ENCODE results near the gene RNF39. TPM values are rescaled to one million over a fixed set of nuclear protein-coding genes. Genes with fewer than 3 reads are reported as not detected.

RNF39 gene
- total and polyA plus RNA-seq, 10 of the 15 experiments (the other 5 are each of a cell fraction or from before 2014, with no cell fraction given), result 0.04 to 0.11 TPM; not detected in 8

- TF ChIP-seq, protein P1, sequence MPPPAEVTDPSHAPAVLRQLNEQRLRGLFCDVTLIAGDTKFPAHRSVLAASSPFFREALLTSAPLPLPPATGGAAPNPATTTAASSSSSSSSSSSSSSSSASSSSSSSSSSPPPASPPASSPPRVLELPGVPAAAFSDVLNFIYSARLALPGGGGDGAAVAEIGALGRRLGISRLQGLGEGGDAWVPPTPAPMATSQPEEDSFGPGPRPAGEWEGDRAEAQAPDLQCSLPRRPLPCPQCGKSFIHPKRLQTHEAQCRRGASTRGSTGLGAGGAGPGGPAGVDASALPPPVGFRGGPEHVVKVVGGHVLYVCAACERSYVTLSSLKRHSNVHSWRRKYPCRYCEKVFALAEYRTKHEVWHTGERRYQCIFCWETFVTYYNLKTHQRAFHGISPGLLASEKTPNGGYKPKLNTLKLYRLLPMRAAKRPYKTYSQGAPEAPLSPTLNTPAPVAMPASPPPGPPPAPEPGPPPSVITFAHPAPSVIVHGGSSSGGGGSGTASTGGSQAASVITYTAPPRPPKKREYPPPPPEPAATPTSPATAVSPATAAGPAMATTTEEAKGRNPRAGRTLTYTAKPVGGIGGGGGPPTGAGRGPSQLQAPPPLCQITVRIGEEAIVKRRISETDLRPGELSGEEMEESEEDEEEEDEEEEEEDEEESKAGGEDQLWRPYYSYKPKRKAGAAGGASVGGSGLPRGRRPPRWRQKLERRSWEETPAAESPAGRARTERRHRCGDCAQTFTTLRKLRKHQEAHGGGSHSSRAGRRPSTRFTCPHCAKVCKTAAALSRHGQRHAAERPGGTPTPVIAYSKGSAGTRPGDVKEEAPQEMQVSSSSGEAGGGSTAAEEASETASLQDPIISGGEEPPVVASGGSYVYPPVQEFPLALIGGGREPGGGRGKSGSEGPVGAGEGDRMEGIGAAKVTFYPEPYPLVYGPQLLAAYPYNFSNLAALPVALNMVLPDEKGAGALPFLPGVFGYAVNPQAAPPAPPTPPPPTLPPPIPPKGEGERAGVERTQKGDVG (CRISPR knock-in tag; IDR thresholded peaks at IDR 0.05), result no peak
- TF ChIP-seq, protein P2, sequence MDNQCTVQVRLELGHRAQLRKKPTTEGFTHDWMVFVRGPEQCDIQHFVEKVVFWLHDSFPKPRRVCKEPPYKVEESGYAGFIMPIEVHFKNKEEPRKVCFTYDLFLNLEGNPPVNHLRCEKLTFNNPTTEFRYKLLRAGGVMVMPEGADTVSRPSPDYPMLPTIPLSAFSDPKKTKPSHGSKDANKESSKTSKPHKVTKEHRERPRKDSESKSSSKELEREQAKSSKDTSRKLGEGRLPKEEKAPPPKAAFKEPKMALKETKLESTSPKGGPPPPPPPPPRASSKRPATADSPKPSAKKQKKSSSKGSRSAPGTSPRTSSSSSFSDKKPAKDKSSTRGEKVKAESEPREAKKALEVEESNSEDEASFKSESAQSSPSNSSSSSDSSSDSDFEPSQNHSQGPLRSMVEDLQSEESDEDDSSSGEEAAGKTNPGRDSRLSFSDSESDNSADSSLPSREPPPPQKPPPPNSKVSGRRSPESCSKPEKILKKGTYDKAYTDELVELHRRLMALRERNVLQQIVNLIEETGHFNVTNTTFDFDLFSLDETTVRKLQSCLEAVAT (IDR thresholded peaks at IDR 0.05), result 0 out of 2 replicates have a peak, but pooled peaks have one; percentile 30
- TF ChIP-seq IRF3 (IDR thresholded peaks at IDR 0.05) (no peak), ZBTB40 (IDR thresholded peaks at IDR 0.05; ENCODE audit: borderline replicate concordance) (peak; percentile 44; the same call in 1 of the 2 replicates), CEBPB (IDR thresholded peaks at IDR 0.05; ENCODE audit: borderline replicate concordance in 1 of 2, low read depth in 2 of 2, low read length in 2 of 2) (no peak), POU2F2 (IDR thresholded peaks at IDR 0.05; ENCODE audit: borderline replicate concordance, low read depth, low read length) (no peak), WRNIP1 (IDR thresholded peaks at IDR 0.05; ENCODE audit: borderline replicate concordance, low read depth, low read length) (no peak), YBX1 (IDR thresholded peaks at IDR 0.05) (no peak), ZNF217 (IDR thresholded peaks at IDR 0.05) (no peak), TCF7 (IDR thresholded peaks at IDR 0.05; ENCODE audit: borderline replicate concordance) (no peak), SIN3A (IDR thresholded peaks at IDR 0.05; ENCODE audit: low read depth, low read length) (no peak), MTA3 (IDR thresholded peaks at IDR 0.05; ENCODE audit: borderline replicate concordance, low read length) (no peak), KAT2A (conservative IDR thresholded peaks at IDR 0.05; ENCODE audit: control insufficient read depth, low read depth, low read length) (no peak), RELA (IDR thresholded peaks at IDR 0.05; ENCODE audit: borderline replicate concordance, partially characterized antibody) (no peak), KDM1A (IDR thresholded peaks at IDR 0.05; ENCODE audit: borderline replicate concordance) (no peak), BCL11A (IDR thresholded peaks at IDR 0.05; ENCODE audit: low read depth, low read length) (0 out of 2 replicates have a peak, but pooled peaks have one; percentile 43), ZBED1 (IDR thresholded peaks at IDR 0.05; ENCODE audit: borderline replicate concordance) (no peak)
- TF ChIP-seq, protein P3, sequence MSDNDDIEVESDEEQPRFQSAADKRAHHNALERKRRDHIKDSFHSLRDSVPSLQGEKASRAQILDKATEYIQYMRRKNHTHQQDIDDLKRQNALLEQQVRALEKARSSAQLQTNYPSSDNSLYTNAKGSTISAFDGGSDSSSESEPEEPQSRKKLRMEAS (IDR thresholded peaks at IDR 0.05; ENCODE audit: low read depth, low read length), result 0 out of 2 replicates have a peak, but pooled peaks have one; percentile 40
Observed at GRCh38 chr6:30042476-30042875, 33.1 kb downstream of the RNF39 start (continued).
